Kidney glomerular epithelial cell (primary cell): ENCODE measurements around the gene TNFRSF17.
"Not testable (repeated sequence)": the region's sequence is repeated elsewhere in the genome, so short reads cannot be mapped to it uniquely, and the experiment has no call there.

ENCODE experiments used
- DNase-seq: peaks from one replicate; lab custom pipeline; 2025; lab: John Stamatoyannopoulos, UW

The TNFRSF17 gene

DNA sequence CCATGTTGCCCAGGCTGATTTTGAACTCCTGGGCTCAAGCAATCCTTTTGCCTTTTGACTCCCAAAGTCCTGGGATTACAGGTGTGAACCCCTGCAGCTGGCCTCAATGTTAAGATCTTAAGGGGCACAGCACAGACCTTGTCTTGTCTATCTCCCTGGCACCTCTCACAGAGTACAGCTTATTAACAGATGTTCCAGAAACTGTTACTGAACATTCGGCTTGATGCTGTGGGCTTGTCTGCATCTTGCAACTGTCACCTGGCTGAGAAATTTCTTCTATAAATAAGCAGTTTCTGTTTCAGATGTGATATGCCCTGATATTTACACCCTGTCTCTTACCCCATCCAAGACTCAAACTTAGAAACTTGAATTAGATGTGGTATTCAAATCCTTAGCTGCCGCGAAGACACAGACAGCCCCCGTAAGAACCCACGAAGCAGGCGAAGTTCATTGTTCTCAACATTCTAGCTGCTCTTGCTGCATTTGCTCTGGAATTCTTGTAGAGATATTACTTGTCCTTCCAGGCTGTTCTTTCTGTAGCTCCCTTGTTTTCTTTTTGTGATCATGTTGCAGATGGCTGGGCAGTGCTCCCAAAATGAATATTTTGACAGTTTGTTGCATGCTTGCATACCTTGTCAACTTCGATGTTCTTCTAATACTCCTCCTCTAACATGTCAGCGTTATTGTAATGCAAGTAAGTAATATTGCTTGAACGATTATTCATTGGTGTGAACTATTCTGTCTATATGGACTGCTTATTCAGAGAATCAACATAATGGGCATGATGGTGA lies at the start of gene TNFRSF17:
Gene TNFRSF17, plus strand, starts transcription at position 450 of the 791 bp plus-strand sequence. Its CDS starts 115 bp downstream, at position 565.
- DNase-seq, result no peak

DNA sequence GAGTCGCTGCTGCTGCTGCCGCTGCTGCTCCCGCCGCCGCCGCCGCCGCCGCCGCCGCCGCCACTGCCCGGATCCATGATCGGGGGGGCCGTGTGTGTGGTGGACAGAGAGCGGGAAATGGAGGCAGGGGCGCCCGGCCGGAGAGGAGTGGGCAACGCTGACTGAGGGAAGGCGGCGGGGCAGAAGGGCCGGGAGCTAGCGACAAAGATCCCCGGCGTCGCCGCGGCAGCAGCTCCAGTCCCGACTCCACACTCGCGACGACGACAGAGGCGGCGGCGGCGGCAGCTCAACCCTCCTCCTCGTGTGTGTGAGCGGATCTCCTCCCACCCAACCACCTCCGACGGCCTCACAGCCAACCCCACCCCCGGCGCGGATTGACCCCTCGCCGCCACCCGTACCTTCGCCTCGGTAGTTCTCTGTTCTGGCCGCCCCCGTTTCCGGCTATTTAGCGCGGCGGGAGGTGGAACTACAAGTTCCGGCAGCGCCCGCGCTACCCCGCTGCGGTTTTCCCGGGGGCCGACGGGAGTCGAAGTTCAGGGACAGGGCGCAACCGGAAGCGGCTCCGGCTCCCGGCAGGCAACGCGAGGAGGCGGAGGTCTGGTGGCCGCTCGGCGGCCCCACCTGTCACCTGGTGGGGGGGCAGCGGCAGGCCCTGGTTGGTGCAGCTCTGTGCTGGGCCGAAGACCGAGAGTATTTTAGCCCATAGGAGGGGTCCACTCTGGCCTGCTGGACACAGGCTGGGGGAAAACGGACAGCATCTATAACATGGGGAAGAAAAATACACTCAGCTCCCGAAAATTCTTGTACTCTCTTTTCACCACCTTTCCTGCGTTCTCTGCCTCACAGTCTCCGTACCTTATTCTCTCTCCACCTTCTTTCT lies 49.1 kb upstream of the TNFRSF17 start, which contains the start of gene GSPT1:
Gene GSPT1, minus strand, starts transcription at position 313 of the 880 bp plus-strand sequence. Its CDS starts 236 bp downstream, at position 77.
- peak; percentile 86 for DNase-seq

DNA sequence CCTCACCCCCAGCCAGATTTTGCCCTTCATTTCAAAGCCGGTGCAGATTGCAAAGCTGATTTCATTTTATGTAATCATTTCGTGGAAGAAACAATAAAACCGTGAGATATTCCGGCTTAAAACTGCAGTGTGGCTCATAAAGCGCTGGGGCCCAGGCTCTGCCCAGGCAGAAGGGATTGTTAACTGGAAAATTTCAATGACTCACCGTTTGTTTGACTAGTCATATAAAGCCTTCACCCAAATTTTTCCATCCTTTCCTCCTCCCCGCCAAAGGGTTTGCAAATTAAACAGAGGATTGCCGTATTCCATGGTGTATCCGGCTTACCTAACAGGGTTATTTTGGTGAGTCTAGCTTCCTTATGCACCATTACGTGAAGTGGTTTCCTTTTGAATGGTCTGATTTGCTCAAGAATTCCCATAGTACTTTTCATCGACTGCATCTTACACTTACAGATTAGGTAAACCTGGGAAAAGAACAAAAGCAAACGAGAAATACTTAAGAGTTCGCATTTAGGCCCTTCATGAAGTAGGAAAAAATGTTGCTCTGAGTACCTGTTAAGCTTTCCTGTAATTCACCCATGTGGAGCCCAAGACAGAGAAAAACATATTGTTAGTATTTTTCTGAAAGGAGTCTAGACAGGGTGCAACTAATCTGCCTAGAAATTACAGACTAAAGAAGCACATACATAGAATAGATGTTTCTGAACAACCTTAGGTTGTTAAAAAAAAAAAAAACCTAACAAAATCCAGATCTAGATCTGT lies 48.3 kb upstream of the TNFRSF17 start:
- no peak for DNase-seq

DNA sequence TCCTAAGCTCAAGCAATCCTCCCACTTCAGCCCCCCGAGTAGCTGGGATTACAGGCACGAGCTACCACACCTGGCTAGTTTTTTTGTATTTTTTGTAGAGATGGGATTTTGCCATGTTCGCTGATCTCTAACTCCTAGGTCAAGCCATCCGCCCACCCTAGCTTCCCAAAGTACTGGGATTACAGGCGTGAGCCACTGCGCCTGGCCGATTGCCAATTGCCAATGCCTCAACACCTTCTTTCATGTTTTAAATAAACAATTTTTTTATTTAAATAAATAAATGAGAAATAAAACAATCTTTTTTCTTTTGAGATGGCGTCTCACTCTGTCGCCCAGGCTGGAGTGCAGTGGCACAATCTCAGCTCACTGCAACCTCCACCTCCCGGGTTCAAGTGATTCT lies 41.0 kb upstream of the TNFRSF17 start:
- DNase-seq, result not testable (repeated sequence)

DNA sequence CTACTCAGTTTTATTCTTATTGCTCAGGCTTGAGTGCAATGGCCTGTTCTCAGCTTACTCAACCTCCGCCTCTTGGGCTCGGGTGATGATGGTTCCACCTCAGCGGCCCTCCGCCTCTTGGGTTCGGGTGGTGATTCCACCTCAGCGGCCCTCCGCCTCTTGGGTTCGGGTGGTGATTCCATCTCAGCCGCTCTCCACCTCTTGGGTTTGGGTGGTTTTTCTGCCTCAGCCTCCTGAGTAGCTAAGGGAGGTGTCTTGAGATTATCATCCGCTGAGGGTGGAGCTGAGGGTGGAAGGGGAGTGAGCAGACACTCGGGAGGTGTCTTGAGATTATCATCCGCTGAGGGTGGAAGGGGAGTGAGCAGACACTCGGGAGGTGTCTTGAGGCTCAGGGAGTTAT lies 37.7 kb upstream of the TNFRSF17 start:
- not testable (repeated sequence) for DNase-seq

DNA sequence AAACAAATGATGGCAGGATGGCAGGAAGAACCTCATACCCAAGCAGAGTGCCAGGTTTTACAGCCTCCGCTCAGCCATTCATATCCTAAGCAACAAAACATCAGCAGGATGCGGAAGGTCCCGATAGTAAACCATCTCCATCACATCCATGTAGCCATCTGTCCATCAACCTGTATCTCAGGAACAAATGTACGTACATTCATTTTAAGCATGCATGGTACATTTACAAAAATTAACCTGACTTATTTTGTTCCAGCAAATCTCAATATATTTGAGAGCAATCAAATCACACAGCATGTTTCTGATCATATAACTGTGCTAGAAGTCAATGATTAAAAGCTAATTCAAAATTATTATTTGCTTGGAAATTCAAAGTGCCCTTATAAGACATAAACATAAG lies 23.1 kb upstream of the TNFRSF17 start, which contains the start of gene NPIPB2:
Gene NPIPB2, minus strand, starts transcription at position 101 of the 400 bp plus-strand sequence. Its CDS starts 0 bp downstream, at position 101.
- not testable (repeated sequence) for DNase-seq

DNA sequence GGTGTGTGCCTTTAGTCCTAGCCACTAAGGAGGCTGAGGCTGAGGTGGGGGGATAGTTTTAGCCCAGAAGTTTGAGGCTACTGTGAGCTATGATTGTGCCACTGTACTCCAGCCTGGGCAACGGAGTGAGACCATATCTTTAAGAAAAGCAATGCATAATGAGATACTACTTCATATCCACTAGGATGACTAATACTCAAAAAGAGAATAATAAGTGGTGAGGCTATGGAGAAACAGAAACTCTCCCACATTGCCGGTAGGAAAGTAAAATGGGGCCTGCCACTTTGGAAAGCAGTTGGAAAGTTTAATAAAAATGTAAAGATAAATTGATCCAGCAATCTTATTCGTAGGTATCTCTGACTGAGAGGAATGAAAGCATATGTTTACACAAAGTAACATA lies 18.6 kb upstream of the TNFRSF17 start:
- DNase-seq, result no peak

DNA sequence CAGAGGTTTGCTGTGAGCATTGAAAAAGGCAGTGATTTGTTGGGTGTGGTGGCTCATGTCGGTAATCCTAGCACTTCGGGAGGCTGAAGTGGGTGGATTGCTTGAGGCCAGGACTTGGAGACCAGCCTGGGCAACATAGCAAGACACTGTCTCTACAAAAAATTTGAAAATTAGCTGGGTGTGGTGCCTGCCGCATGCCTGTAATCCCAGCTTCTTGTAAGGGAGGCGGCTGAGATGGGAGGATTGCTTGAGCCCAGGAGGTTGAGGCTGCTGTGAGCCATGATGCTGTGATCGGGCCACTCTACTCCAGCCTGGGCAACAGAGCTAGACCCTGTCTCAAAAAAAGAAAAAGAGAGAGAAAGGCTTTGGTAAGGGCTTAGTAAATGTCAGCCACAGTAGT lies 16.2 kb upstream of the TNFRSF17 start:
- DNase-seq, result no peak

DNA sequence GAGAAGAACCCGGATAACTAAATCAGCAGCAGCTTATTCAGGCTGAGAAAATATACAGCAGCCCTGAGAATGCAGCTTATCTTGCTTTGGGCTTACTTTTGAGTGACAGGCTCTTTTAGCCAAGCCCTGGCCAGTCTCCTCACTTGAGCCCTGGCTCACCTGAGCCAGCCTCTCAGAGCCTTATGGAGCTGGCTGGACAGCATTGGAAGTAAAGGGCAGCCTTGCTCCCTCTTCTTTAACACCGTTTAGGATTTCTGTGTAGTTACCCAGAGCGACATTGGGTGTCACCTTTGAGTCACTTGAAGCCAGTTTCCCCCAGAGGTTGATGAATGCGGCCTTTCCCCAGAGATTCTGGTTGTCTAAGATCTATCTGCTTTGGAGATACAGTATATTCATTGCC lies 15.5 kb upstream of the TNFRSF17 start:
- no peak for DNase-seq

DNA sequence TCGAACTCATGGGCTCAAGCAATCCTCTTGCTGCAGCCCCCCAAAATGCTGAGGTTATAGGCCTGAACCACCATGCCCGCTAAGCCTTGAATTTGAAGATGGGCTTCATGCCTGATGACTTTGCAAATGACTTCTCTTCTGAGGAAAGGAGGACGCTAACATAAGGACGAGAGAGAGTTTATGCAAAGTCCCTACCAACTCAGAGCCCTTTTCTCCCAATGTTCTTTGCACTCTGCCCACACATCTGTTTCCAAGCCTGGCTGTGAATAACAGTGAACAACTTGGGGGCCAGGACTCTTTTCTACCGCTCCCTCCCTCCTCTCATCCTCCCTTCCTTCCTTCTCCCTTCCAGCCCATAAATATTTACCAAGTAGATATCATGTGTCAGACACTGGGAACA lies 14.6 kb upstream of the TNFRSF17 start:
- no peak for DNase-seq

DNA sequence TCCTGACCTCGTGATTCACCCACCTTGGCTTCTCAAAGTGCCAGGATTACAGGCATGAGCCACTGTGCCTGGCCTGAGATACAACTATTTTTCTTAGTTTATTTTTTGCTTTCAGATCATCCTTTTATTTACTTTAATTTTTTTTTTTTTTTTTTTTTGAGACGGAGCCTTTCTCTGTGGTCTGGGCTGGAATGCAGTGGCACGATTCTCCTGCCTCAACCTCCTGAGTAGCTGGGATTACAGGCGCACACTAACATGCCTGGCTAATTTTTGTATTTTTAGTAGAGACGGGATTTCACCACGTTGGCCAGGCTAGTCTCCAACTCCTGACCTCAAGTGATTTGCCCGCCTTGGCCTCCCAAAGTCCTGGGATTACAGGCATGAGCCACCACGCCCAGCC lies 11.4 kb upstream of the TNFRSF17 start:
- not testable (repeated sequence) for DNase-seq

DNA sequence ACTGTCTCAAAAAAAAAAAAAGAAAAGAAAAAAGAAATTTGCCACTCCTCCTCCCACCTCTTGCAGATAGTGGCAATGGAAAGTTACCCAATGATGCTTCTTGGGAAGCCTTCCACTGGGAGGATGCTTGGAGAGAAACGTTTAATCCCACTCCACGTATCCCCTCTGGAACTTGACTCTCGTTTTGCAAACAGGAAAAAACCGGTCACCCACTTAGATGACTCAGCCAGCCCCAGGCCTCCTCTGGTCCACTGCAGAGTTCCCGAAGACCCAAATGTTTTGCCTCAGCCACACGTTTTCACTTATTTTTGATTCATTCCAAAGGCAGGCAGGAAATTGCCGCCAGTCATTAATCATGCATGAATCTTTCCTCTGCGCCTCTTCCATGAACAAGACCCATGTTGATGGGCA lies 9.3 kb upstream of the TNFRSF17 start:
- DNase-seq, result peak; percentile 67

DNA sequence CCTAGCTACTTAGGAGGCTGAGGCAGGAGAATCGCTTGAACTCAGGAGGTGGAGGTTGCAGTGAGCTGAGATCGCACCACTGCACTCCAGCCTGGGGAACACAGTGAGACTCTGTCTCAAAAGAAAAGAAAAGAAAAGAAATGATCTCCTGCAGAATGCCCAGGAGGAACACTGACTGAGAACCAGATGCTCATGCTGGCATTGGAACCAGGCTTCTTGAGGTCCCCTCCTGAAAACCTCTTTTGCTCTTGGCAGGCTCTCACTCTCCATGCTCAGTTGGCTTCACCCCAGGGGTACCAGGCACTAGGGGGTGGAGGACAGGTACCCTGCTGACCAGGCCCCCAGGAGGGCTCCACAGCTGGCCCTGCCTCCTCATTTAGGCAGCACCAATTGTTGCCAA lies 8.5 kb upstream of the TNFRSF17 start:
- no peak for DNase-seq

DNA sequence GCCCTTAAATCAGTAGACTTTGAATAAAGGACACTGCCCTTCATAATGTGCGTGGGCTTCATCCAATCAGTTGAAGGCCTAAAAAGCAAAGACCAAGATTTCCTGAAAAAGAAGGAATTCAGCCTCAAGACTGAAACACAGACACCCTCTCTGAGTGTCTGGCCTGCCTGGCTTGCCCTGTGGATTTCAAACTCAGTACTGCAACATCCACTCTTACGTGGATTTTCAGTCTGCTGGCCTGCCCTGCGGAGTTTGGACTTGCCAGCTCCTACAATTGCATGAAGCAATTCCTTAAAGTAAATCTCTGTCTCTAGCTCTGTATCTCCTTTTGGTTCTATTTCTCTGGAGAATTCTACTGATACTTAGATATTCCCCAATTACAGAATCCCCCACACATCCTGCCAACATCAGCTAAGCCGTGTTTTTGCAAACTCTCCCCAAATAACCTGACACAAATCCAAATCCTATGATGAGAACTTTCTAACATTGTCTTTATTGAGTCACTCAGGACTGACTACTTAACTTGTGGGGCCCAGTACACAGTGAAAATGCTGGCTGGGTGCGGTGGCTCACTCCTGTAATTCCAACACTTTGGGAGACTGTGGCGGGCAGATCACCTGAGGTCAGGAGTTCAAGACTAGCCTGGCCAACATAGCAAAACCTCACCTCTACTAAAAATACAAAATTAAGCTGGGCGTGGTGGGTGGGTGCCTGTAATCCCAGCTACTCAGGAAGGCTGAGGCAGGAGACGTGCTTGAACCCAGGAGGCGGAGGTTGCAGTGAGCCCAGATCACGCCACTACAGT lies 7.2 kb upstream of the TNFRSF17 start:
- no peak for DNase-seq

DNA sequence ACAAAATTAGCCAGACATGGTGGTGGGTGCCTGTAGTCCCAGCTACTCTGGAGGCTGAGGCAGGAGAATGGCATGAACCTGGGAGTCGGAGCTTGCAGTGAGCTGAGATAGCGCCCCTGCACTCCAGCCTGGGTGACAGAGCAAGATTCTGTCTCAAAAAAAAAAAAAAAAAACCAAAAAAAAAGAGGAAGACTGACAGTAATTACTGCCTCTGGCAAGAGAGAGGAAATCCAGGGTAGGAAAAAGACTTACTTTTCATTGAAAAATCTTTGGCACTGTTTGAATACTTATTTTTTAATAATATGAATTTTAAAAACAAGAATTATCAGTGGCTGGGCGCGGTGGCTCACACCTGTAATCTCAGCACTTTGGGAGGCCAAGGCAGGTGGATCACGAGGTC lies 2.6 kb upstream of the TNFRSF17 start:
- not testable (repeated sequence) for DNase-seq

DNA sequence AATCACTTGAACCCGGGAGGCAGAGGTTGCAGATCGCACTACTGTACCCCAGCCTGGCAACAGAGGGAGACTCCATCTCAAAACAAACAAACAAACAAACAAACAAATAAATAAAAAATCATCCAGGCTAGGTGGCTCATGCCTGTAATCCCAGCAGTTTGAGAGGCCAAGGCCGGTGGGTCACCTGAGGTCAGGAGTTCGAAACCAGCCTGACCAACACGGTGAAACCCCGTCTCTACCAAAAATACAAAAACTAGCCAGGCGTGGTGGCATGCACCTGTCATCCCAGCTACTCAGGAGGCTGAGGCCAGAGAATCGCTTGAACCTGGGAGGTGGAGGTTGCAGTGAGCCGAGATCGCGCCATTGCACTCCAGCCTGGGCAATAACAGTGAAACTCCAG lies 2.0 kb upstream of the TNFRSF17 start:
- DNase-seq, result not testable (repeated sequence)

DNA sequence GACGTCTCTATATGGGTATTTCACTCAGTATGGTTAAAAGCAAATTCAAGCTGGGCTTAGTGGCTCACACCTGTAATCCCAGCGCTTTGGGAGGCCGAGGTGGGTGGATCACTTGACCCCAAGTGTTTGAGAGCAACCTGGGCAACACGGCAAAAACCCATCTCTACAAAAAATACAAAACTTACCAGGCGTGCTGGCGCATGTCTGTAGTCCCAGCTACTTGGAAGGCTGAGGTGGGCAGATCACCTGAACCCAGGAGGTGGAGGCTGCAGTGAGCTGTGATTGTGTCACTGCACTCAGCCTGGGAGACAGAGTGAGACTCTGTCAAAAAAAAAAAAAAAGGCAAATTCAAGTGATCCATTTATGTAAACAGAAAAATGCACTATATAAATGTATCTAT lies 1.3 kb upstream of the TNFRSF17 start:
- DNase-seq, result no peak

DNA sequence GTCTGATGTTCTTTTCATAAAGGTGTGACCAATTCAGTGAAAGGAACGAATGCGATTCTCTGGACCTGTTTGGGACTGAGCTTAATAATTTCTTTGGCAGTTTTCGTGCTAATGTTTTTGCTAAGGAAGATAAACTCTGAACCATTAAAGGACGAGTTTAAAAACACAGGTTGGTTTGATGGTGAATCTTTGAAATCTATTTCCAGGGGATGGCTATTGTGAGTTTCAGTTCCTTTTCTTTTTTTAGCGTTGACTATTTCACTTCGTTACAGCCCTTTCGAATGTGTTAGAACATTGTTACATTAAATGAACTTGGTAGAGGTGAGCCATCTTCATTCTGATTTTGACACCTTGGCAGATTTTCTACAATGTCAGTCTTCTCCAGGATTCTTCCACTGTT lies 1.2 kb downstream of the TNFRSF17 start:
- DNase-seq, result no peak

DNA sequence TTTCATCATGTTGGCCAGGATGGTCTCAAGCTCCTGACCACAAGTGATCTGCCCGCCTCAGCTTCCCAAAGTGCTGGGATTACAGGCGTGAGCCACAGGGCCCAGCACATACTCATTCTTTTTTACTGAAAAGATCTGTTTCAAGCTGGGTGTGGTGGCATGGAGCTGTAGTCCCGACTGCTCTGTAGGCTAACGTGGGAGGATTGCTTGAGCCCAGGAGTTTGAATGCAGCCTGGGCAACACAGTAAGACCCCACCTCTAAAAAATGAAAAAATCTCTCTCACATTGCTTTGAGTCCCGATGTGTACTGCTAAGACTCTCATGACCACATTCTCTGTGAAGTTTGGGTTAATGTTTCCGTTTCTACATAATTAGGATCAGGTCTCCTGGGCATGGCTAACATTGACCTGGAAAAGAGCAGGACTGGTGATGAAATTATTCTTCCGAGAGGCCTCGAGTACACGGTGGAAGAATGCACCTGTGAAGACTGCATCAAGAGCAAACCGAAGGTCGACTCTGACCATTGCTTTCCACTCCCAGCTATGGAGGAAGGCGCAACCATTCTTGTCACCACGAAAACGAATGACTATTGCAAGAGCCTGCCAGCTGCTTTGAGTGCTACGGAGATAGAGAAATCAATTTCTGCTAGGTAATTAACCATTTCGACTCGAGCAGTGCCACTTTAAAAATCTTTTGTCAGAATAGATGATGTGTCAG lies 2.3 kb downstream of the TNFRSF17 start:
- no peak for DNase-seq

DNA sequence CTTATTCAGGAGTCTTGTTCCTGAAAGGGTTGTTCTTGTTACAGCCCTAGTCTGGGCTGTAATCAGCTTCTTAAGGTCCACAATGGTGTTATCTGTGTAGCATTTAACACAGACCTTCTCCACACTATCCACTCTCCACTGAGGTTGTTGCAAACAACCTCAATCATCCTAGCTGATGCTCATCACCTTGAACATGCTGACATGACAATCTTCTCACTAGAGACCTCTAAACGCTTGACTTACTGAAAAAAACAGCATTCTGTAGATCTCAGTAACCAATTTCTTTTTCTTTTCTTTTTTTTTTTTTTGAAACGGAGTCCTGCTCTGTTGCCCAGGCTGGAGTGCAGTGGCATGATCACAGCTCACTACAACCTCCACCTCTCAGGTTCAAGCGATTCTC lies 3.6 kb downstream of the TNFRSF17 start:
- no peak for DNase-seq
